HPDE6-E6E7 (cell line): Measurements from ENCODE around the gene DPYSL5.
"Not testable (repeated sequence)": the region's sequence is repeated elsewhere in the genome, so short reads cannot be mapped to it uniquely, and the experiment has no call there.

Experiments used
- DNase-seq: peaks from one replicate; pipeline ENCODE4 v3.0.0; 2011; ENCODE audit warnings: missing footprints; ENCODE audit errors: extremely low spot score

The DPYSL5 gene

DNA sequence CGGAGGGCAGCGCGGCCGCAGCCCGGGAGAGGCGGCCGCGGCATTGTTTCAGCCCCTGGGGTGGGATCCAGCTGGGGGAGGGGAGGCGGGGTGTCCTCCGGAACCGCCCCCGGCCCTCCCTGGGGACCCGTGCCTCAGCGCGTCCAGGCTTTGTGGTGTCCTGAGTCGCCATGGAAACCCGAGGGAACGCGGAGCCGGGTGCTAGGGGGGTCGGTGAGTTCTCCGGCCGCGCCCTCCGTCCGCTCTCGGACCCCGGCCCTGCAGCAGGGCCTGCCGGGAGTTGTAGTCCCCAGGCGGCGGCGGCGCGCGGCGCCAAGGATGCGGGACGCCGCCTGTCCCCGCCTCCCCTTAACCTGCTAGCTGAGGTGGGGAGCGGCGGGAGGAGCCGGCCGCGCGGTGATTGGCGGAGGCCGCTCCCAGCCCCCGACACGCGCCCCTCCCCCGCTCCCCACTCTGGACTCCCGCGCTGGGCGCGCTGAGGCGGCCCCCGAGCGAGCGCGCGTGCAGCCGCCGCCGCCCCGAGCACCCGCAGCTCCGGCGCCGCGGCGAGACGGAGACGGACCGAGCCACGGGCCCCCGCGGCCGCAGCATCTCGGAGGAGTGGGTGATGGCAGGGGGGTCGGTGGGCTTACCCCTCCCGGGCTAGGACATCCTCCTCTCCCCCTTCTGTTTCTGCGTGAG is at the start of gene DPYSL5:
DPYSL5 (plus strand) TSS at position 478 of the 681 bp plus-strand sequence. CDS start 50,368 bp downstream, outside the sequence.
- no peak for DNase-seq

- no peak for DNase-seq
Measured at GRCh38 chr2:26801328-26801727, 46.6 kb upstream of the DPYSL5 start.

GRCh38 chr2:26801796-26802195 is 46.1 kb upstream of the DPYSL5 start:
- no peak for DNase-seq

DNA sequence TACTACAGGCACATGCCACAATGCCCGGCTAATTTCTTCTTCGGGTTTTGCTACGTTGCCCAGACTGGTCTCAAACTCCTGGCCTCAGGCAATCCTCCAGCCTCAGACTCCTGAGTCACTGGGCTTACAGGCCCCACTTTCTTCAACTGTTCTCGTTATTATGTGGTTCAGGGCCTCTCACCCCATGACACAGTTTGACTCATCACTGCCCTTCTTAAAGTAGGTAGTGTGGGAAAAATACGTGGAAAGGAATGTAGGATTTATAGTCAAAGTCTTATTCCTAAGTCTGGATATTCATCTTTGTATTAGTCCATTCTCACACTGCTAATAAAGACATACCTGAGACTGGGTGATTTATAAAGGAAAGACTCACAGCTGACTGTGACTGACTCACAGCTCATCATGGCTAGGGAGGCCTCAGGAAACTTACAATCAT is 42.7 kb upstream of the DPYSL5 start:
- peak; percentile 58 for DNase-seq

DNA sequence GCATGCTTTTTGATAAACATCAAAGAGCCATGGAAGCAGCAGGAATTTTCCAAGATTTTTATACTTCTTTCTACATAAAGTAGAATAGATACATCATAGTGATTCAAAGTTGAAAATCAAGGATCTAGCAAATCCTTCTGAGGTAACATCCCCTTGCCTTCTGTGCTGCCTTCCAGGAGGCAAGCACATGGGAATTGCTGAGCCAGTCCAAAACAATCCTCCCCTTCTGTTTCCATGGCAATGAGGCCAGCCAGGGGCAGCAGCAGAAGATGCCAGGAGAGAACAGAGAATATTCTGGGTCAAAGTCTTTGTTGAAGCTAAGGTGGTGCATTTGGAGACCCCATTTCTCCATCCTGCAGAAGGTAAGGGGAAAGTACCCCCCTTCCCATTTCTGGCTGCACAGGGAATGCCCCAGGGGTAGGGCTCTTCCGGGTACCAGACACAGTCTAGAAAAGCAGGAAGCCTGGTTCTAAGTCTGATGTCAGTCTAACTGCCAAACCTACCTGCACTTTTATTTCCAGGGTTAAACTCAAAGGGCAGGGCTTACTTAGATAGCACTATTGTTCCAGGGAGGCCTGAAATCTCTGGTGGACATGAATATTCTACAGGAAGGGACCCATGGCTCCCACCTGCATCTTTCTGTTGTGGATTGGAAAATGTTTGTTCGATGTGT is 40.0 kb upstream of the DPYSL5 start:
- DNase-seq, result no peak

DNA sequence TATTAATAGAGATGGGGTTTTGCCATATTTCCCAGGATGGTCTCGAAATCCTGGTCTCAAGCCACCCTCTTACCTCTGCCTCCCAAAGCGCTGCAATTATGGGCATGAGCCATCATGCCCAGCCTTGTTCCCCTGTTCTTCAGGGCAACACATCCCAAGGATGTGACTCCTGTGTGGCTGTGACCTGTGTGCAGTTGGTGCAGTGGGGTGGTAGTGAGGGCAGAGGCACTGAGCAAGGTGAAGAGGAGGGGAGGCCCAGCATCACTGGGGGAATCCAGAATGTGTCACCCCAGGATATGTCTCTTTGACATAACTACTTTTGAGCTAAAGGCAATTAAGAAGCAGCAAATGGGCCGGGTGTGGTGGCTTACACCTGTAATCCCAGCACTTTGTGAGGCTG is 38.7 kb upstream of the DPYSL5 start:
- DNase-seq, result no peak

- DNase-seq, result no peak
Measured at GRCh38 chr2:26809876-26810577, 37.9 kb upstream of the DPYSL5 start.

- no peak for DNase-seq
Measured at GRCh38 chr2:26811261-26811660, 36.7 kb upstream of the DPYSL5 start.

DNA sequence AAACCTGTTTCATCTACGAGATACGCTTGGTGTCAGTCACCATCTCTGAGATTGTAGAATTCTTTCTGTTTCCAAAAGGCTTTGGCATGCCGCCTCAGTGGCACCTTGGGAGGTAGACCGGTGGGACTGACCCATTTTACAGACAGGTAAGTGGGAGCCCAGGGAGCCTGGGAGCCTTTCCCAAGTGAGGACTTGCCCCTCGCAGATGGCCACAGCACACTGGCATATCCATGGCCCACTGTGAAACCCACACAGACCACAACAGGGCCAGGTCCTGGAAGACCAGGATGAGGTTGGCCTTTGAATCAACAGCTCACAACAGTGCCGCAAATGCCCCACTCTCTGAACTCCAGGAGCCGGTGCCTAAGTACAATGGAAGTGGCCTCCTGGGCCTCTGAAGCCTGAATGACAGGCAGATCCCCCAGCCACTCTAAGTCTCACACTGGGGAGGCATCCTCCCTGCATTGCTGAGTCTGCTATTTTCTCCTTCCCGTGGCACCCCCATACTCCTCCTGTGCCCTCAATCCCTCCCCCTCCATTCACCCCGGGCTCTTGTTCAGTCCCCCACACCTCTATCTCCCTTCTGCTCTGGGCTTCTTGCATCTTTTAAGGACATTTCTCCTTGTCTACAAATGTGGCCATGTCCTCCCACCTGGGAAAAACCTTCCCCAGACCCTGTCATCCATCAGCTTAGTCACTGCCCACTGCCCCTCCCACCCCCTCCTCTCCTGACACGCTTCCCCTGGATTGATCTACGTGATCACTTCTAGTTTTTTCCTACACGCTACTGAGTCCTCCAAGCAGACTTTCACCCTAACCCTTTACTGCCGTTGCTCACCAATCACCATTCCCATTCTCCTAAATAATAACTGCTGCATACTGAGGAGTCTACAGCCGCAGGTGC is 35.9 kb upstream of the DPYSL5 start:
- no peak for DNase-seq

- DNase-seq, result no peak
Measured at GRCh38 chr2:26812731-26813130, 35.2 kb upstream of the DPYSL5 start.

- DNase-seq, result not testable (repeated sequence)
Measured at GRCh38 chr2:26814072-26814765, 33.7 kb upstream of the DPYSL5 start.

DNA sequence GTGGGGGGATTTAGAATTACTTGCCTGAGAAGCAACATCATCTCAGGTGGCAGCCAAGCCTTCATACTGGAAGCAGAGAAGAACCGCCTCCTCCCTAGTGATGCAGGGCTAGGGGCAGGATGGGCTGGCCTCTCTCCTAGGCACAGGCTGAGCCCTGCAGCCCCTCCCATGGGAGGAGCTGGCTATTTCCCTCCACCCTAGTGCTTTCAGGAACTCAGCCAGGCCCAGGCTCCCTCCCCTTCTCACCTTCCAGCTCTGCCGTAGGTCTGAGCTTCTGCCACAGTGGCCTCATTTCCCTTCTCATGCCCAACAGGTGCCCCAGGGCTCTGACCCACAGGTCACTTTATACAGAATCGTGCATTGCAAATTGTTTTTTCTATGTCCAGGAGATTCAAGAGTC is 31.0 kb upstream of the DPYSL5 start:
- DNase-seq, result no peak

DNA sequence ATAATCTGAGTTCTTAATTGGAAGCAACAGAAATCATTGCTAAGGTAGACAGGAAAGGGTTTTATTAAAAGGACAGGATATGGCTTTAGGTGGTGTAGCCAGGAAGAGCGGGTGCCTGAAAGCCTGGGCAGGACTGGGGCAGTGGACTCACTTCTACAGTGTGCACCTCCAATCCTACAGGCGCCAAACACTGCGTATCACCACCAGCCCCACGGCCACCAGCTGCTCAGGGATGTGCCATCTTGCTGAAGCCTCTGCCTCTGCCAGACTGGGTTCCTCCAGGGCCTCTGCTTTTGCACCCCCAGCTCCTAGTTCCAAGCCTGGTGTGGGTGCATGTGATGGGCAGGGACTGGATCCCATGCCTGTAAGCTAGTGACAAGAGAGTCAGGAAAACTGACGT is 29.7 kb upstream of the DPYSL5 start:
- no peak for DNase-seq

GRCh38 chr2:26818972-26819371 is 29.0 kb upstream of the DPYSL5 start:
- no peak for DNase-seq

GRCh38 chr2:26820932-26821331 is 27.0 kb upstream of the DPYSL5 start:
- no peak for DNase-seq

GRCh38 chr2:26822877-26823276 is 25.1 kb upstream of the DPYSL5 start:
- DNase-seq, result no peak

DNA sequence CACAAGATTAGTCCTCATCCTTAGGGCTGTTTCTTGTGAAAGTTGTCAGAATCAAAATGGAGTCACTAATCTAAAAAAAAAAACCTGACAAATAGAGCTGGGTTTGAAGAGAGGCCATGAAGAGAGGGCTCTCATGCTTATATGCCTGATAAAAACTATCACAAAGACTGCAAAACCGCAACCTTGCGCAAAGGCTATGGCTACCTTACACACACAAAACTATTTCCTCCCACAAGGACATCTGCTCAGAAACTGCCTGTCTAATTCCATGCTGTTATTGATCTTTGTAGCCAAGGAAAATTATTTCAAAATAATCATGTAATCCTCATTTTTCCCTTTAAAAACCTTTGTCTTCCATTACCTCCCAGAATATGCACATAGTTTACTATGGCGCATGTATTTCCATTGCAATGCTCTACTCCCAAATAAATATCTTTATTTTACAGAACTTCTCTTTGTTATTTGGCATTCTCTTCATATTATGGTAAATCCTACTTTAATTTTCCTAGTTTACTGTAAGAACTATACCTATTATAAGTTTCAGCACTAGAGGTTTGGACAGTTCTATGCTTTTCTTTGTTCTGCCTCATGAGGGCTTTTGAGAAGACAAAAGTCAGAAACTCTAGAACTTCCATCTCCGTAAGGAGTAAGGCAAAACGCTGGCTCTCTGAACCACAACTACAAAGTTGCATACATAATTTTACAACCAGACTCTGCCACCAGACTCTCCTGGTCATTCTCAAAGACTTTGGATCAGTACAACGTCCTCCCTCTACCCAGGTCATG is 9.6 kb upstream of the DPYSL5 start:
- no peak for DNase-seq

GRCh38 chr2:26840937-26841610 is 6.9 kb upstream of the DPYSL5 start:
- DNase-seq, result no peak

DNA sequence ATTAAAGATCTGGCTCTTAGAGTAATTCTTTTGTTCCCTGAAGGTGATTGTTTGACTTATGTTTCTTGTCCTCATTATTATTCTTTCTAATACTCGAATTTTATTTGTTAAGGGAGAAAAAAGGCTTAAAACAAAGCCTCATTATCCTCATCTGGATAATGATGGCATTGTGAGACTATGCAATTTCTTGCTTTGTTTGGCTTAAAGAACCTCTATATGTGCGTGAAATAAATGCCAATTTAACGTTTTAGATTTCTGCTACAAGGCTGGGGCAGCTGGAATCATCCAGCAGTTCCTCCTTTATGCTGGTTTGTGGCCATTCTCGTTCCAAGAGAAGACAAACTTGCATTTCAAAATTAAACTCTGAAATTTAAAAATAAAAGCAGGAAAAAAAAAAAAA is 4.9 kb upstream of the DPYSL5 start:
- DNase-seq, result no peak

DNA sequence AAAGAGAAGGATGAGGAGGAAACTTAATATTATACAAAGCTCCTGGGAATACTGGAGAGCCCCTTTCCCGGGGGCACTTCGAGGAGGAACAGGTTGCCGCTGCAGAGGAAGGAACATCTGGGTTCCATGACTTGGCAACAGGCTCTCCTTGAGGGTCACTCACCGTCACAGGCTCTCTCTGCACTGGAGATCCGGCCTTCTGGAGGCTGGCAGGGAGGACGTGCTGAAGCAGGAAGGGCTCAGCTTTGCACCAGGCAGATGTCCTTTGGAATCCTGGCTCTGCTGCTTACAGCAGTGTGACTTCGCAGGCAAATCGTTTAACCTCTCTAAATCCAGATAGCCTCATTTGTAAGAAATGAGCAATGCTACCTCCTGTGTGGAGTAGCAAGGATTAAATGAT is 2.9 kb upstream of the DPYSL5 start:
- no peak for DNase-seq
